NB4 (cell line): ENCODE measurements around the gene EML4.

Experiments used
- POLR2A ChIP-seq: IDR thresholded peaks from 2 replicates; pipeline ENCODE4 v1.6.1; 2011; ENCODE audit warnings: mild to moderate bottlenecking; ENCODE audit not compliant: insufficient read length; ENCODE audit errors: extremely low read depth
- TF ChIP-seq, protein P1 (sequence below): IDR thresholded peaks from one replicate; pipeline ENCODE4 v1.5.1; 2012; ENCODE audit warnings: low read depth, low read length

DNA sequence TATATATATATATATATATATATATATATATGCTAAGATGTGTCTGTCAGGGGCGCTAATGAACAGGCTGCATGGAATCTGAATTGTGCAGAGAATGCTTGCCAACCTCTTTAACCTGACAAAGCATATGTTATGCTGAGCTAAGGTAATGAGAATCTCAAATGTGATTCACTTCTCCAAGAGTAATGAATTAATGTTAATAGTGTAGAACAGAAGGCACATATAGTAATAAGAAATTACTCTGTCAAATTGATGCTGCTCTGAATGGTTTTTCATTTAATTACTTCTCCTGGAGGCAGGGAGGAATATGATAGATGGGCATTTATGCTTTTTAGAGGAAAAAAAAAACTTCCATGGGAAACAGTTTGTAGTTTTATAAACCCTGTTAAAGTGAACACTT, 156.5 kb downstream of the EML4 start:
- TF ChIP-seq, protein P1, sequence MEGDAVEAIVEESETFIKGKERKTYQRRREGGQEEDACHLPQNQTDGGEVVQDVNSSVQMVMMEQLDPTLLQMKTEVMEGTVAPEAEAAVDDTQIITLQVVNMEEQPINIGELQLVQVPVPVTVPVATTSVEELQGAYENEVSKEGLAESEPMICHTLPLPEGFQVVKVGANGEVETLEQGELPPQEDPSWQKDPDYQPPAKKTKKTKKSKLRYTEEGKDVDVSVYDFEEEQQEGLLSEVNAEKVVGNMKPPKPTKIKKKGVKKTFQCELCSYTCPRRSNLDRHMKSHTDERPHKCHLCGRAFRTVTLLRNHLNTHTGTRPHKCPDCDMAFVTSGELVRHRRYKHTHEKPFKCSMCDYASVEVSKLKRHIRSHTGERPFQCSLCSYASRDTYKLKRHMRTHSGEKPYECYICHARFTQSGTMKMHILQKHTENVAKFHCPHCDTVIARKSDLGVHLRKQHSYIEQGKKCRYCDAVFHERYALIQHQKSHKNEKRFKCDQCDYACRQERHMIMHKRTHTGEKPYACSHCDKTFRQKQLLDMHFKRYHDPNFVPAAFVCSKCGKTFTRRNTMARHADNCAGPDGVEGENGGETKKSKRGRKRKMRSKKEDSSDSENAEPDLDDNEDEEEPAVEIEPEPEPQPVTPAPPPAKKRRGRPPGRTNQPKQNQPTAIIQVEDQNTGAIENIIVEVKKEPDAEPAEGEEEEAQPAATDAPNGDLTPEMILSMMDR, result no peak
- no peak for TF ChIP-seq POLR2A
